ENCODE measurements around the gene ACTL6B.

Gene ACTL6B

DNA sequence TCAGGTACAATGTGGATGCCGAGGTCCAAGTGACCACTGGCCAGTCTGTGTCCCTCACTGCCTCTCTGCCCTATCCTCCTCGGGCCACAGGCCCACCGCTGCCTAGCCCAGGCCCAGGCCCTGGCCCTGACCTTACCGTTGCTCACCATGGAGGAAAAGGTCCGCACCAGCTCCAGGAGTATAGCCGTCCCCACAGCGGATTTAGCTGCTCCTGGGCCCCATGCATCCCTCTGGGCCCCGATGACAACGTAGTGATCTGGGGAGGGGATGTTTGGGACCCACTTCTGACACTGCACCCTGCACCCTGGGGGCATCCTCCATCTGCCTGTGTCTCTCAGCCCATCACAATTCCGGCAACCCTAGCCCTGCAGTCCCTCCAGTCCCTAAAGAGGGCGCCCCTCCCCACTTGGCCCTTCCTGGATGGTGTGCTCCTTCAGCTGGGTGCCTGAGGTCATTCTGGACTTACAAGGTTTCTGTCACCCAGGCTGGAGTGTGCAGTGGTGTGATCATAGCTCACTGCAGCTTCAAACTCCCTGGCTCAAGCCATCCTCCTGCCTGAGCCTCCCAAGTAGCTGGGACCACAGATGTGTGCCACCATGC is 27.0 kb downstream of the ACTL6B start:
- Histone ChIP-seq H3K36me3 (ENCODE audit: control insufficient read depth, low read depth, low read length) (no peaks in the 10 kb centered on the region), H3K4me3 (ENCODE audit: low read length) (no peak overlapping the region), H3K9ac (ENCODE audit: low read length) (no peak overlapping the region), H3K4me1 (ENCODE audit: control insufficient read depth, low read depth, low read length) (peaks cover 3% of the 10 kb centered on the region), H3K9me3 (ENCODE audit: control insufficient read depth, low read depth, low read length) (no peaks in the 10 kb centered on the region), H3K27ac (ENCODE audit: low read length) (no peak overlapping the region), H3K27me3 (ENCODE audit: control insufficient read depth, insufficient read depth, low read length) (peaks cover 36% of the 10 kb centered on the region)

DNA sequence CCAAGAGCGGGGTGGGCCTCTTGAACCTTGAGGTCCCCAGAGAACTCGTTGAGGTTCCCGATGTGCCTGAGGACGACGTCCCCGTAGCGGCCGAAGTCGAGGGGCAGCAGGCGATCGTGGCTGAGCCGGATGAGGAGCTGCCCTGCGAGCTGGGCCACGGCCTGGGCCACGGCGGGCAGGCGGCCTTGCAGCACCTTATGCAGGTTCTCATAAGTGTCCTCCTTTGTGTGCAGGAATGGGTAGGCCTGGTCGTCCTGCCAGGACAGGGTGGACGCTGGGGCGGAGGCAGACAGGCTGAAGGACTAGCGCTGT is 29.1 kb downstream of the ACTL6B start:
- Histone ChIP-seq H3K9me3 (ENCODE audit: control insufficient read depth, low read depth, low read length) (no peaks in the 10 kb centered on the region), H3K27me3 (ENCODE audit: control insufficient read depth, insufficient read depth, low read length) (peaks cover 23% of the 10 kb centered on the region), H3K4me1 (ENCODE audit: control insufficient read depth, low read depth, low read length) (peaks cover 3% of the 10 kb centered on the region), H3K36me3 (ENCODE audit: control insufficient read depth, low read depth, low read length) (no peaks in the 10 kb centered on the region), H3K27ac (ENCODE audit: low read length) (no peak overlapping the region), H3K4me3 (ENCODE audit: low read length) (peak overlapping the region; percentile 53), H3K9ac (ENCODE audit: low read length) (peak overlapping the region; percentile 22)

DNA sequence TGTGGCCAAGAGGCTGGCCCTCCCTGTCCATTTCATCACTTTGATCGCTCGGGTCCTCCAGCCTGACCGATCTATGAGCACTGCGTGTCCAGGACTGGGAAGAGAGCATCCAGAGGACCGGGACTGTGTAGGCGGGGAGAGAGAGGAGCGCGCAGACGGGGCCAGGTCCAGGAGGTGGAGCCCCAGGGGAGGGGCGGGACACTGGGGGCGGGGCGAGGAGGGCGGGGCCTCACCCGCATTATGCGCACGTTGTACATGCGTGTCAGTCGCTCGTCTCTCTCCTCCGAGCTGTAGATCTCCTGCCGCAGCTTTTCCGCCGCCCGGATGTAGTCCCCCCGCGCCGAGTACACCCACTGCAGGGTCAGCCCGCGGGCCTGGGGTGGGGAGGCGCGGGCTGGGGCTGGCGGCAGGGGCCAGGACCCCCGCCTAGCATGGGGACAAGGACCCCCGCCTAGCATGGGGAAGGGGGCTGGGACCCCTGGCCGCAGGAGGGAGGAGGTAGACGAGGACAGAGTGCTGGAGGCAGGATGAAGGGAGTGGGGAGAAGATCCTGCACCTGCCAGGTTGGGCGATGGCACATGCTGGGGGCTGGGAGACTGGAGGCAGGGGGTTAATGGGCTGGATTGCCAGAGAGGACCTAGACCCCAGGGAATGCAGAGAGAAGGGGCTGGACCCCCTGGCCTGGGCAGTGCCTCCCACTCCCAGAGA is 29.6 kb downstream of the ACTL6B start:
- no peaks in the 10 kb centered on the region for H3K9me3 ChIP-seq (ENCODE audit: control insufficient read depth, low read depth, low read length)
- H3K9ac ChIP-seq (ENCODE audit: low read length): peak overlapping the region; percentile 22
- peaks cover 3% of the 10 kb centered on the region for H3K4me1 ChIP-seq (ENCODE audit: control insufficient read depth, low read depth, low read length)
- no peak overlapping the region for H3K27ac ChIP-seq (ENCODE audit: low read length)
- H3K27me3 ChIP-seq (ENCODE audit: control insufficient read depth, insufficient read depth, low read length): peaks cover 18% of the 10 kb centered on the region
- H3K36me3 ChIP-seq (ENCODE audit: control insufficient read depth, low read depth, low read length): no peaks in the 10 kb centered on the region
- H3K4me3 ChIP-seq (ENCODE audit: low read length): peak overlapping the region; percentile 53

- Histone ChIP-seq H3K27me3 (ENCODE audit: control insufficient read depth, insufficient read depth, low read length) (peaks cover 17% of the 10 kb centered on the region), H3K9me3 (ENCODE audit: control insufficient read depth, low read depth, low read length) (no peaks in the 10 kb centered on the region), H3K36me3 (ENCODE audit: control insufficient read depth, low read depth, low read length) (no peaks in the 10 kb centered on the region), H3K9ac (ENCODE audit: low read length) (no peak overlapping the region), H3K4me3 (ENCODE audit: low read length) (peak overlapping the region; percentile 53), H3K27ac (ENCODE audit: low read length) (no peak overlapping the region), H3K4me1 (ENCODE audit: control insufficient read depth, low read depth, low read length) (peaks cover 3% of the 10 kb centered on the region)
These were observed 30.2 kb downstream of the ACTL6B start for GRCh38 chr7:100626055-100626454.

- Histone ChIP-seq H3K4me3 (ENCODE audit: low read length) (no peak overlapping the region), H3K27ac (ENCODE audit: low read length) (no peak overlapping the region), H3K4me1 (ENCODE audit: control insufficient read depth, low read depth, low read length) (peaks cover 3% of the 10 kb centered on the region), H3K27me3 (ENCODE audit: control insufficient read depth, insufficient read depth, low read length) (peaks cover 17% of the 10 kb centered on the region), H3K9ac (ENCODE audit: low read length) (no peak overlapping the region), H3K36me3 (ENCODE audit: control insufficient read depth, low read depth, low read length) (no peaks in the 10 kb centered on the region), H3K9me3 (ENCODE audit: control insufficient read depth, low read depth, low read length) (no peaks in the 10 kb centered on the region)
These were observed 32.1 kb downstream of the ACTL6B start for GRCh38 chr7:100623951-100624824.

GRCh38 chr7:100621554-100621953 is 34.7 kb downstream of the ACTL6B start:
- H3K27ac ChIP-seq (ENCODE audit: low read length): no peak overlapping the region
- no peaks in the 10 kb centered on the region for H3K9me3 ChIP-seq (ENCODE audit: control insufficient read depth, low read depth, low read length)
- peaks cover 9% of the 10 kb centered on the region for H3K27me3 ChIP-seq (ENCODE audit: control insufficient read depth, insufficient read depth, low read length)
- H3K4me3 ChIP-seq (ENCODE audit: low read length): no peak overlapping the region
- no peaks in the 10 kb centered on the region for H3K4me1 ChIP-seq (ENCODE audit: control insufficient read depth, low read depth, low read length)
- no peak overlapping the region for H3K9ac ChIP-seq (ENCODE audit: low read length)
- H3K36me3 ChIP-seq (ENCODE audit: control insufficient read depth, low read depth, low read length): no peaks in the 10 kb centered on the region

- Histone ChIP-seq H3K4me1 (ENCODE audit: control insufficient read depth, low read depth, low read length) (no peaks in the 10 kb centered on the region), H3K9me3 (ENCODE audit: control insufficient read depth, low read depth, low read length) (no peaks in the 10 kb centered on the region), H3K27me3 (ENCODE audit: control insufficient read depth, insufficient read depth, low read length) (peaks cover 3% of the 10 kb centered on the region), H3K27ac (ENCODE audit: low read length) (no peak overlapping the region), H3K9ac (ENCODE audit: low read length) (no peak overlapping the region), H3K4me3 (ENCODE audit: low read length) (no peak overlapping the region), H3K36me3 (ENCODE audit: control insufficient read depth, low read depth, low read length) (no peaks in the 10 kb centered on the region)
These were observed 35.4 kb downstream of the ACTL6B start for GRCh38 chr7:100620804-100621203.

- Histone ChIP-seq H3K9ac (ENCODE audit: low read length) (no peak overlapping the region), H3K27me3 (ENCODE audit: control insufficient read depth, insufficient read depth, low read length) (no peaks in the 10 kb centered on the region), H3K27ac (ENCODE audit: low read length) (no peak overlapping the region), H3K36me3 (ENCODE audit: control insufficient read depth, low read depth, low read length) (no peaks in the 10 kb centered on the region), H3K4me1 (ENCODE audit: control insufficient read depth, low read depth, low read length) (no peaks in the 10 kb centered on the region), H3K4me3 (ENCODE audit: low read length) (no peak overlapping the region), H3K9me3 (ENCODE audit: control insufficient read depth, low read depth, low read length) (no peaks in the 10 kb centered on the region)
These were observed 36.0 kb downstream of the ACTL6B start for GRCh38 chr7:100620239-100620638.

DNA sequence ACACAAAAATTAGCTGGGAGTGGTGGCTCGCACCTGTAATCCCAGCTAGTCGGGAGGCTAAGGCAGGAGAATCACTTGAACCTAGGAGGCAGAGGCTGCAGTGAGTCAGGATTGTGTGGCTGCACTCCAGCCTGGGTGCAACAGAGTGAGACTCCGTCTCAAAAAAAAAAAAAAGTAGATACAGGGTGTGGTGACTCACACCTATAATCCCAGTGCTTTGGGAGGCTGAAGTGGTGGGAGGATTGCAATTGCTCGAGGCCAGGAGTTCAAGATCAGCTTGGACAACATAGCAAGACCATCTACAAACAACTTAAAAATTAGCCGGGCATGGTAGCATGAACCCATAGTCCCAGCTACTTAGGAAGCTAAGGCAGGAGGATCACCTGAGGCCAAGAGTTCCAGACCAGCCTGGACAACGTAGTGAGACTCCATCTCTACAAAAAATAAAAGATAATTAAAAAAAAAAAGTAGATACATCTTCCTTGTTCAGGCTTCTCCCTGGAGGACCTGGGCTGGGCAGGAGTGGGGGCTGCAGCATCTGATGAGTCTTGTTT is 41.9 kb downstream of the ACTL6B start:
- no peaks in the 10 kb centered on the region for H3K36me3 ChIP-seq (ENCODE audit: control insufficient read depth, low read depth, low read length)
- H3K4me3 ChIP-seq (ENCODE audit: low read length): no peak overlapping the region
- no peaks in the 10 kb centered on the region for H3K4me1 ChIP-seq (ENCODE audit: control insufficient read depth, low read depth, low read length)
- no peak overlapping the region for H3K9ac ChIP-seq (ENCODE audit: low read length)
- no peaks in the 10 kb centered on the region for H3K27me3 ChIP-seq (ENCODE audit: control insufficient read depth, insufficient read depth, low read length)
- H3K27ac ChIP-seq (ENCODE audit: low read length): no peak overlapping the region
- no peaks in the 10 kb centered on the region for H3K9me3 ChIP-seq (ENCODE audit: control insufficient read depth, low read depth, low read length)

- Histone ChIP-seq H3K27ac (ENCODE audit: low read length) (no peak overlapping the region), H3K4me1 (ENCODE audit: control insufficient read depth, low read depth, low read length) (no peaks in the 10 kb centered on the region), H3K27me3 (ENCODE audit: control insufficient read depth, insufficient read depth, low read length) (no peaks in the 10 kb centered on the region), H3K4me3 (ENCODE audit: low read length) (no peak overlapping the region), H3K9me3 (ENCODE audit: control insufficient read depth, low read depth, low read length) (no peaks in the 10 kb centered on the region), H3K36me3 (ENCODE audit: control insufficient read depth, low read depth, low read length) (no peaks in the 10 kb centered on the region), H3K9ac (ENCODE audit: low read length) (no peak overlapping the region)
These were observed 42.7 kb downstream of the ACTL6B start for GRCh38 chr7:100613412-100614175.

All from iPS-18a (cell line).